DMS114 treated with DMSO at 0.1 percent for 48 hours (cell line): ENCODE data around the gene TAS2R4.
"Not testable (repeated sequence)": the region's sequence is repeated elsewhere in the genome, so short reads cannot be mapped to it uniquely, and the experiment has no call there.

Experiments
- DNase-seq: peaks from one replicate; lab custom pipeline; 2025; ENCODE audit not compliant: unreplicated experiment; lab: John Stamatoyannopoulos, UW

TAS2R4 gene

DNA sequence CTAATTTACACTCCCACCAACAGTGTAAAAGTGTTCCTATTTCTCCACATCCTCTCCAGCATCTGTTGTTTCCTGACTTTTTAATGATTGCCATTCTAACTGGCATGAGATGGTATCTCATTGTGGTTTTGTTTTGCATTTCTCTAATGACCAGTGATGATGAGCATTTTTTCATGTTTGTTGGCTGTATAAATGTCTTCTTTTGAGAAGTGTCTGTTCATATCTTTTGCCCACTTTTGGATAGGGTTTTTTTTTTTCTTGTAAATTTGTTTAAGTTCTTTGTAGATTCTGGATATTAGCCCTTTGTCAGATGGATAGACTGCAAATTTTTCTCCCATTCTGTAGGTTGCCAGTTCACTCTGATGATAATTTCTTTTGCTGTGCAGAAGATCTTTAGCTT is 46.0 kb downstream of the TAS2R4 start:
- DNase-seq, result not testable (repeated sequence)
